SK-N-SH (cell line): ENCODE measurements around the gene ME1. TPM values are rescaled to one million over a fixed set of nuclear protein-coding genes. Genes with fewer than 3 reads are reported as not detected.

ENCODE experiments used
- CTCF ChIA-PET: fragments of 300-600, 350-600 bp; formaldehyde crosslinking; extraction: SDS; loops from one replicate; lab custom pipeline; 2021; lab: Yijun Ruan, JAX
- POLR2A ChIA-PET: fragments of 350-600 bp; sonication (Branson Sonifier 250); formaldehyde crosslinking; extraction: SDS; loops from one replicate; lab custom pipeline; 2020; ENCODE audit warnings: antibody characterized with exemption, inconsistent platforms; lab: Yijun Ruan, JAX
- DNase-seq: peaks from one replicate; pipeline ENCODE4 v3.0.0; 2012
- H2AFZ ChIP-seq: fragments of 200-600 bp; sonication (generic); 2 replicates; pipeline ENCODE4 v1.8.1; 2016; ENCODE audit warnings: antibody characterized with exemption, mild to moderate bottlenecking, low read depth
- H3F3A ChIP-seq: fragments of 200-600 bp; sonication (generic); replicated peaks from 2 replicates; pipeline ENCODE3; 2016; ENCODE audit warnings: antibody characterized with exemption, mild to moderate bottlenecking; ENCODE audit not compliant: insufficient read depth
- H3K27ac ChIP-seq, 2 experiments: fragments of 200-500 bp in 1 of 2; fragments of 200-600 bp in 1 of 2; sonication (Bioruptor generic) in 1 of 2; sonication (generic), shearing (Covaris generic) in 1 of 2; 2 replicates each; pipeline versions ENCODE4 v1.5.1 to v1.6.1; 2014 to 2016; ENCODE audit warnings: low read depth in 2 of 2, inconsistent platforms in 1 of 2, low read length in 1 of 2, mild to moderate bottlenecking in 1 of 2, mixed read lengths in 1 of 2
- H3K27me3 ChIP-seq: fragments of 200-600 bp; sonication (generic), shearing (Covaris generic); 2 replicates; pipeline ENCODE4 v1.6.1; 2016; ENCODE audit warnings: mixed run types; ENCODE audit not compliant: insufficient read depth
- H3K36me3 ChIP-seq, 2 experiments: fragments of 200-500 bp in 1 of 2; fragments of 200-600 bp in 1 of 2; sonication (Bioruptor generic) in 1 of 2; sonication (generic) in 1 of 2; replicated peaks in 1 of 2; 2 replicates each; pipeline versions ENCODE3 to v1.5.1; 2014 to 2016; ENCODE audit warnings: low read length in 1 of 2, mild to moderate bottlenecking in 1 of 2; ENCODE audit not compliant: insufficient read depth in 2 of 2, control insufficient read depth in 1 of 2
- H3K4me1 ChIP-seq, 2 experiments: fragments of 200-500 bp in 1 of 2; fragments of 200-600 bp in 1 of 2; sonication (Bioruptor generic) in 1 of 2; sonication (generic), shearing (Covaris generic) in 1 of 2; 2 replicates each; pipeline versions ENCODE4 v1.5.1 to v1.6.1; 2014 to 2016; ENCODE audit warnings: low read depth in 1 of 2, low read length in 1 of 2, mixed run types in 1 of 2; ENCODE audit not compliant: insufficient read depth in 2 of 2, control insufficient read depth in 1 of 2
- H3K4me2 ChIP-seq: fragments of 200-600 bp; sonication (generic), shearing (Covaris generic); 2 replicates; pipeline ENCODE4 v1.6.1; 2017; ENCODE audit warnings: mixed run types
- H3K4me3 ChIP-seq, 2 experiments: fragments of 200-500 bp in 1 of 2; fragments of 200-600 bp in 1 of 2; sonication (Bioruptor generic) in 1 of 2; sonication (generic), shearing (Covaris generic) in 1 of 2; 2 replicates each; pipeline versions ENCODE4 v1.5.1 to v1.8.1; 2014 to 2016; ENCODE audit warnings: low read depth in 2 of 2, inconsistent platforms in 1 of 2, low read length in 1 of 2, mild to moderate bottlenecking in 1 of 2, mixed read lengths in 1 of 2, moderate library complexity in 1 of 2
- H3K79me2 ChIP-seq: fragments of 200-600 bp; sonication (generic); 2 replicates; pipeline ENCODE4 v1.8.1; 2017; ENCODE audit warnings: mild to moderate bottlenecking; ENCODE audit not compliant: insufficient read depth
- H3K9ac ChIP-seq: fragments of 200-600 bp; sonication (generic); 2 replicates; pipeline ENCODE4 v1.6.1; 2017; ENCODE audit warnings: mixed run types
- H3K9me2 ChIP-seq: fragments of 200-600 bp; sonication (generic); 2 replicates; pipeline ENCODE4 v1.6.1; 2017; ENCODE audit warnings: mixed run types
- H3K9me3 ChIP-seq: fragments of 200-600 bp; sonication (generic); 2 replicates; pipeline ENCODE4 v1.6.1; 2017; ENCODE audit warnings: mixed run types, mild to moderate bottlenecking, moderate library complexity
- H4K20me1 ChIP-seq: fragments of 200-600 bp; sonication (generic); 2 replicates; pipeline ENCODE4 v1.6.1; 2017; ENCODE audit warnings: mild to moderate bottlenecking, mixed run types; ENCODE audit not compliant: insufficient read depth
- CHD2 ChIP-seq: fragments of 150-350 bp; IDR thresholded peaks from 2 replicates; pipeline ENCODE4 v1.6.1; 2018; ENCODE audit warnings: low read length; ENCODE audit not compliant: partially characterized antibody
- CTCF ChIP-seq: fragments of 200-600 bp; sonication (generic); IDR thresholded peaks from 2 replicates; pipeline ENCODE4 v1.6.1; 2017; ENCODE audit warnings: antibody characterized with exemption, mild to moderate bottlenecking, moderate library complexity
- EZH2phosphoT487 ChIP-seq: fragments of 200-600 bp; sonication (generic); IDR thresholded peaks from 2 replicates; pipeline ENCODE4 v1.6.1; 2017; ENCODE audit warnings: low read depth, mixed run types, mild to moderate bottlenecking, antibody characterized with exemption, moderate library complexity, borderline replicate concordance
- FOXJ3 ChIP-seq: sonication (generic); formaldehyde crosslinking; IDR thresholded peaks from 2 replicates; pipeline ENCODE4 v1.5.1; 2020; ENCODE audit warnings: mild to moderate bottlenecking, missing genetic modification reagents
- FOXM1 ChIP-seq: IDR thresholded peaks from 2 replicates; pipeline ENCODE4 v1.4.0; 2012; ENCODE audit warnings: low read depth, mild to moderate bottlenecking
- GATA2 ChIP-seq: sonication (generic); formaldehyde crosslinking; IDR thresholded peaks from 2 replicates; pipeline ENCODE4 v1.5.0; 2020; ENCODE audit warnings: mild to moderate bottlenecking, missing genetic modification reagents
- IRF3 ChIP-seq: fragments of 150-350 bp; IDR thresholded peaks from 2 replicates; pipeline ENCODE4 v1.6.1; 2016; ENCODE audit warnings: mild to moderate bottlenecking, low read depth, low read length
- JUND ChIP-seq: IDR thresholded peaks from 2 replicates; pipeline ENCODE4 v1.4.0; 2012
- MXI1 ChIP-seq: IDR thresholded peaks from 2 replicates; pipeline ENCODE4 v1.6.1; 2012; ENCODE audit warnings: mild to moderate bottlenecking, low read depth, low read length, improper control_type of control experiment
- NFIC ChIP-seq: IDR thresholded peaks from 2 replicates; pipeline ENCODE4 v1.4.0; 2012; ENCODE audit warnings: borderline replicate concordance
- NRF1 ChIP-seq: IDR thresholded peaks from 2 replicates; pipeline ENCODE4 v1.6.1; 2012; ENCODE audit warnings: low read depth, mild to moderate bottlenecking, low read length
- RAD21 ChIP-seq: IDR thresholded peaks from 2 replicates; pipeline ENCODE4 v1.6.1; 2012; ENCODE audit warnings: mild to moderate bottlenecking, low read length
- RCOR1 ChIP-seq: fragments of 150-350 bp; IDR thresholded peaks from 2 replicates; pipeline ENCODE4 v1.6.1; 2017; ENCODE audit warnings: antibody characterized with exemption, low read length
- RFX5 ChIP-seq: IDR thresholded peaks from 2 replicates; pipeline ENCODE4 v1.6.1; 2012; ENCODE audit warnings: mild to moderate bottlenecking, improper control_type of control experiment, low read length
- SIN3A ChIP-seq: IDR thresholded peaks from 2 replicates; pipeline ENCODE4 v1.6.1; 2012; ENCODE audit warnings: low read depth, mild to moderate bottlenecking, low read length, moderate library complexity, borderline replicate concordance
- SMC3 ChIP-seq: IDR thresholded peaks from 2 replicates; pipeline ENCODE4 v1.6.1; 2012; ENCODE audit warnings: low read depth, low read length, improper control_type of control experiment
- TAF1 ChIP-seq: IDR thresholded peaks from 2 replicates; pipeline ENCODE4 v1.6.1; 2012; ENCODE audit warnings: low read depth, mild to moderate bottlenecking, low read length, moderate library complexity, borderline replicate concordance
- TCF12 ChIP-seq: IDR thresholded peaks from 2 replicates; pipeline ENCODE4 v1.4.0; 2012
- TEAD4 ChIP-seq: IDR thresholded peaks from 2 replicates; pipeline ENCODE4 v1.4.0; 2012; ENCODE audit warnings: mild to moderate bottlenecking, borderline replicate concordance; ENCODE audit not compliant: insufficient read depth
- polyA plus RNA-seq, 3 experiments: library from polyadenylated mRNA; depleted of rRNA; stranded (reverse); fragments of >200 nt; gene quantifications; 2 replicates each; pipeline ENCODE4 v1.2.3, GENCODE V29; 2012
- TF ChIP-seq, protein P1 (sequence below): IDR thresholded peaks from 2 replicates; pipeline ENCODE4 v1.4.0; 2012; ENCODE audit warnings: low read depth, borderline replicate concordance
- TF ChIP-seq, protein P2 (sequence below): IDR thresholded peaks from 2 replicates; pipeline ENCODE4 v1.6.1; 2012; ENCODE audit warnings: mild to moderate bottlenecking, low read depth, low read length, moderate library complexity

ME1 gene
- polyA plus RNA-seq, 1 of the 3 experiments (the other 2 are of a cell fraction) = 4.9 TPM

- TF ChIP-seq CHD2 (no peak), TEAD4 (no peak), NRF1 (no peak), JUND (no peak), MXI1 (no peak)
- TF ChIP-seq, all 33 proteins: peak for 0
Measured at GRCh38 chr6:83461438-83461837, 30.6 kb upstream of the ME1 start (continued).

- Histone ChIP-seq H3K9me2 (no peaks in the 10 kb centered on the region), H2AFZ (no peak overlapping the region), H4K20me1 (no peaks in the 10 kb centered on the region), H3F3A (no peaks in the 10 kb centered on the region), H3K79me2 (no peaks in the 10 kb centered on the region), H3K4me1 (no peaks in the 10 kb centered on the region), H3K27ac (no peak overlapping the region), H3K9me3 (no peaks in the 10 kb centered on the region), H3K4me3 (no peak overlapping the region), H3K36me3 (no peaks in the 10 kb centered on the region), H3K27me3 (no peaks in the 10 kb centered on the region), H3K9ac (no peak overlapping the region), H3K4me2 (no peak overlapping the region)
- POLR2A ChIA-PET = no interaction called here
- TF ChIP-seq NFIC (no peak), CTCF (no peak), RCOR1 (no peak), FOXM1 (no peak), TCF12 (no peak), TEAD4 (no peak), MXI1 (no peak), TAF1 (no peak), RFX5 (no peak), IRF3 (no peak), FOXJ3 (CRISPR knock-in tag) (no peak), CHD2 (no peak), SIN3A (no peak), EZH2phosphoT487 (no peak), JUND (no peak), GATA2 (no peak), SMC3 (no peak), RAD21 (no peak)
- TF ChIP-seq, protein P1, sequence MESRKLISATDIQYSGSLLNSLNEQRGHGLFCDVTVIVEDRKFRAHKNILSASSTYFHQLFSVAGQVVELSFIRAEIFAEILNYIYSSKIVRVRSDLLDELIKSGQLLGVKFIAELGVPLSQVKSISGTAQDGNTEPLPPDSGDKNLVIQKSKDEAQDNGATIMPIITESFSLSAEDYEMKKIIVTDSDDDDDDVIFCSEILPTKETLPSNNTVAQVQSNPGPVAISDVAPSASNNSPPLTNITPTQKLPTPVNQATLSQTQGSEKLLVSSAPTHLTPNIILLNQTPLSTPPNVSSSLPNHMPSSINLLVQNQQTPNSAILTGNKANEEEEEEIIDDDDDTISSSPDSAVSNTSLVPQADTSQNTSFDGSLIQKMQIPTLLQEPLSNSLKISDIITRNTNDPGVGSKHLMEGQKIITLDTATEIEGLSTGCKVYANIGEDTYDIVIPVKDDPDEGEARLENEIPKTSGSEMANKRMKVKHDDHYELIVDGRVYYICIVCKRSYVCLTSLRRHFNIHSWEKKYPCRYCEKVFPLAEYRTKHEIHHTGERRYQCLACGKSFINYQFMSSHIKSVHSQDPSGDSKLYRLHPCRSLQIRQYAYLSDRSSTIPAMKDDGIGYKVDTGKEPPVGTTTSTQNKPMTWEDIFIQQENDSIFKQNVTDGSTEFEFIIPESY = no peak
- TF ChIP-seq, protein P2, sequence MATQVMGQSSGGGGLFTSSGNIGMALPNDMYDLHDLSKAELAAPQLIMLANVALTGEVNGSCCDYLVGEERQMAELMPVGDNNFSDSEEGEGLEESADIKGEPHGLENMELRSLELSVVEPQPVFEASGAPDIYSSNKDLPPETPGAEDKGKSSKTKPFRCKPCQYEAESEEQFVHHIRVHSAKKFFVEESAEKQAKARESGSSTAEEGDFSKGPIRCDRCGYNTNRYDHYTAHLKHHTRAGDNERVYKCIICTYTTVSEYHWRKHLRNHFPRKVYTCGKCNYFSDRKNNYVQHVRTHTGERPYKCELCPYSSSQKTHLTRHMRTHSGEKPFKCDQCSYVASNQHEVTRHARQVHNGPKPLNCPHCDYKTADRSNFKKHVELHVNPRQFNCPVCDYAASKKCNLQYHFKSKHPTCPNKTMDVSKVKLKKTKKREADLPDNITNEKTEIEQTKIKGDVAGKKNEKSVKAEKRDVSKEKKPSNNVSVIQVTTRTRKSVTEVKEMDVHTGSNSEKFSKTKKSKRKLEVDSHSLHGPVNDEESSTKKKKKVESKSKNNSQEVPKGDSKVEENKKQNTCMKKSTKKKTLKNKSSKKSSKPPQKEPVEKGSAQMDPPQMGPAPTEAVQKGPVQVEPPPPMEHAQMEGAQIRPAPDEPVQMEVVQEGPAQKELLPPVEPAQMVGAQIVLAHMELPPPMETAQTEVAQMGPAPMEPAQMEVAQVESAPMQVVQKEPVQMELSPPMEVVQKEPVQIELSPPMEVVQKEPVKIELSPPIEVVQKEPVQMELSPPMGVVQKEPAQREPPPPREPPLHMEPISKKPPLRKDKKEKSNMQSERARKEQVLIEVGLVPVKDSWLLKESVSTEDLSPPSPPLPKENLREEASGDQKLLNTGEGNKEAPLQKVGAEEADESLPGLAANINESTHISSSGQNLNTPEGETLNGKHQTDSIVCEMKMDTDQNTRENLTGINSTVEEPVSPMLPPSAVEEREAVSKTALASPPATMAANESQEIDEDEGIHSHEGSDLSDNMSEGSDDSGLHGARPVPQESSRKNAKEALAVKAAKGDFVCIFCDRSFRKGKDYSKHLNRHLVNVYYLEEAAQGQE = no peak
- CTCF ChIA-PET = interaction anchor here (0.8 to 1.8 kb wide), 3 partner anchors 14 to 67 kb away, joined by 3 to 5 read pairs (median 3); no protein-coding TSS in a partner anchor
- no peak for DNase-seq
Measured at GRCh38 chr6:83459663-83460062, 28.8 kb upstream of the ME1 start.
